Neural progenitor cell (in vitro differentiated cells): Measurements from ENCODE around the gene GKN2. TPM values are rescaled to one million over a fixed set of nuclear protein-coding genes. Genes with fewer than 3 reads are reported as not detected.

ENCODE experiments used
- DNase-seq: peaks from one replicate; pipeline ENCODE4 v3.0.0-alpha.2; 2016; ENCODE audit warnings: low spot score
- H2AFZ ChIP-seq: fragments of 200-600 bp; sonication (generic); replicated peaks from 2 replicates; pipeline ENCODE4 v1.6.1; 2016; ENCODE audit warnings: antibody characterized with exemption
- H3F3A ChIP-seq: fragments of 200-600 bp; sonication (generic); 2 replicates; pipeline ENCODE4 v1.6.1; 2016; ENCODE audit warnings: antibody characterized with exemption, low read depth
- H3K27ac ChIP-seq: fragments of 200-600 bp; sonication (generic); 2 replicates; pipeline ENCODE4 v1.5.1; 2016; ENCODE audit warnings: mild to moderate bottlenecking
- H3K27me3 ChIP-seq: fragments of 200-600 bp; sonication (generic); 2 replicates; pipeline ENCODE4 v1.6.1; 2016; ENCODE audit warnings: mild to moderate bottlenecking, moderate library complexity
- H3K36me3 ChIP-seq: fragments of 200-600 bp; sonication (generic); 2 replicates; pipeline ENCODE4 v1.5.1; 2016
- H3K4me1 ChIP-seq: fragments of 200-600 bp; sonication (generic); 2 replicates; pipeline ENCODE4 v1.6.1; 2016; ENCODE audit warnings: mixed run types
- H3K4me2 ChIP-seq: fragments of 200-600 bp; sonication (generic); 2 replicates; pipeline ENCODE4 v1.6.1; 2016
- H3K4me3 ChIP-seq: fragments of 200-600 bp; sonication (generic); 2 replicates; pipeline ENCODE4 v1.5.1; 2016
- H3K79me2 ChIP-seq: fragments of 200-600 bp; sonication (generic); 2 replicates; pipeline ENCODE4 v1.6.1; 2016; ENCODE audit warnings: low read depth
- H3K9ac ChIP-seq: fragments of 200-600 bp; sonication (generic); 2 replicates; pipeline ENCODE4 v1.6.1; 2016
- H3K9me3 ChIP-seq: fragments of 200-600 bp; sonication (generic); 2 replicates; pipeline ENCODE4 v1.5.1; 2016; ENCODE audit warnings: low read depth
- H4K20me1 ChIP-seq: fragments of 200-600 bp; sonication (generic); 2 replicates; pipeline ENCODE4 v1.6.1; 2016; ENCODE audit warnings: low read depth
- H3K27ac Mint-ChIP-seq: 3 replicates; pipeline ENCODE4 v1.8.0; 2021; ENCODE audit warnings: mixed read lengths
- H3K27me3 Mint-ChIP-seq: 2 replicates; pipeline ENCODE4 v1.8.0; 2022; ENCODE audit warnings: low read depth, mild to moderate bottlenecking, inconsistent platforms, moderate library complexity, mixed read lengths; ENCODE audit not compliant: insufficient read depth
- H3K36me3 Mint-ChIP-seq: 3 replicates; pipeline ENCODE4 v1.8.0; 2021; ENCODE audit warnings: mixed read lengths
- H3K4me1 Mint-ChIP-seq: 3 replicates; pipeline ENCODE4 v1.8.0; 2021; ENCODE audit warnings: mixed read lengths
- H3K4me3 Mint-ChIP-seq: 3 replicates; pipeline ENCODE4 v1.8.0; 2021; ENCODE audit warnings: mild to moderate bottlenecking, moderate library complexity, mixed read lengths
- H3K9me3 Mint-ChIP-seq: 3 replicates; pipeline ENCODE4 v1.8.0; 2020; ENCODE audit warnings: mixed read lengths
- CTCF ChIP-seq: fragments of 200-600 bp; sonication (generic); IDR thresholded peaks from 2 replicates; pipeline ENCODE4 v1.5.1; 2017; ENCODE audit warnings: antibody characterized with exemption, mild to moderate bottlenecking
- EZH2 ChIP-seq: fragments of 200-600 bp; sonication (generic); IDR thresholded peaks from 2 replicates; pipeline ENCODE4 v1.6.1; 2017; ENCODE audit warnings: antibody characterized with exemption, mild to moderate bottlenecking, moderate library complexity
- EZH2phosphoT487 ChIP-seq: fragments of 200-600 bp; sonication (generic); IDR thresholded peaks from 2 replicates; pipeline ENCODE4 v1.6.1; 2017; ENCODE audit warnings: antibody characterized with exemption
- total RNA-seq: library from RNA; depleted of rRNA; stranded (reverse); fragments of >200 nt; gene quantifications from 2 replicates; pipeline ENCODE4 v1.2.3, GENCODE V29; 2015; ENCODE audit warnings: low replicate concordance

The GKN2 gene
- total RNA-seq, 1 donor from 2014 or later = not detected

- Mint-ChIP-seq H3K4me1 (peaks cover 2% of the 10 kb centered on the region), H3K4me3 (no peak overlapping the region), H3K27ac (no peak overlapping the region), H3K9me3 (peaks cover 3% of the 10 kb centered on the region), H3K36me3 (no peaks in the 10 kb centered on the region), H3K27me3 (no peaks in the 10 kb centered on the region)
- H3K36me3 ChIP-seq = no peaks in the 10 kb centered on the region
- no peaks in the 10 kb centered on the region for H3K27me3 ChIP-seq
- H2AFZ ChIP-seq = peak overlapping the region; percentile 47
- H3K27ac ChIP-seq = no peak overlapping the region
- TF ChIP-seq EZH2 (no peak), CTCF (no peak), EZH2phosphoT487 (no peak)
- no peaks in the 10 kb centered on the region for H3K9me3 ChIP-seq
- no peak overlapping the region for H3K4me3 ChIP-seq
- H3K79me2 ChIP-seq = no peaks in the 10 kb centered on the region
- no peak for DNase-seq
- H3K9ac ChIP-seq = no peak overlapping the region
- no peaks in the 10 kb centered on the region for H4K20me1 ChIP-seq
- H3F3A ChIP-seq = no peaks in the 10 kb centered on the region
- no peak overlapping the region for H3K4me2 ChIP-seq
- H3K4me1 ChIP-seq = peaks cover 3% of the 10 kb centered on the region
These were observed 44.8 kb downstream of the GKN2 start for GRCh38 chr2:68907920-68908253.

- no peak overlapping the region for H3K9ac ChIP-seq
- no peaks in the 10 kb centered on the region for H3K27me3 ChIP-seq
- no peaks in the 10 kb centered on the region for H3K36me3 ChIP-seq
- Mint-ChIP-seq H3K36me3 (no peaks in the 10 kb centered on the region), H3K4me3 (no peak overlapping the region), H3K4me1 (peaks cover 2% of the 10 kb centered on the region), H3K27ac (no peak overlapping the region), H3K27me3 (no peaks in the 10 kb centered on the region), H3K9me3 (peaks cover 3% of the 10 kb centered on the region)
- H3K4me1 ChIP-seq = peaks cover 3% of the 10 kb centered on the region
- no peak overlapping the region for H3K4me2 ChIP-seq
- H3K27ac ChIP-seq = no peak overlapping the region
- H3F3A ChIP-seq = no peaks in the 10 kb centered on the region
- TF ChIP-seq EZH2 = no peak
- TF ChIP-seq EZH2phosphoT487 = no peak
- TF ChIP-seq CTCF = no peak
- no peaks in the 10 kb centered on the region for H3K9me3 ChIP-seq
- no peak for DNase-seq
- H2AFZ ChIP-seq = no peak overlapping the region
- H3K79me2 ChIP-seq = no peaks in the 10 kb centered on the region
- no peaks in the 10 kb centered on the region for H4K20me1 ChIP-seq
- H3K4me3 ChIP-seq = no peak overlapping the region
These were observed 45.3 kb downstream of the GKN2 start for GRCh38 chr2:68907232-68907919.

GRCh38 chr2:68906716-68907115 lies 46.0 kb downstream of the GKN2 start:
- Mint-ChIP-seq H3K9me3 (peaks cover 8% of the 10 kb centered on the region), H3K27me3 (no peaks in the 10 kb centered on the region), H3K27ac (no peak overlapping the region), H3K36me3 (no peaks in the 10 kb centered on the region), H3K4me3 (no peak overlapping the region), H3K4me1 (peaks cover 2% of the 10 kb centered on the region)
- Histone ChIP-seq H3K9me3 (no peaks in the 10 kb centered on the region), H3K36me3 (no peaks in the 10 kb centered on the region), H4K20me1 (no peaks in the 10 kb centered on the region), H3K4me1 (peaks cover 3% of the 10 kb centered on the region), H3F3A (no peaks in the 10 kb centered on the region), H3K27ac (no peak overlapping the region), H3K27me3 (no peaks in the 10 kb centered on the region), H3K4me3 (no peak overlapping the region), H3K4me2 (no peak overlapping the region), H3K9ac (no peak overlapping the region), H2AFZ (peak overlapping the region; percentile 7), H3K79me2 (no peaks in the 10 kb centered on the region)
- no peak for DNase-seq
- TF ChIP-seq EZH2 = no peak
- no peak for TF ChIP-seq EZH2phosphoT487
- no peak for TF ChIP-seq CTCF
